IPS-NIHi7 (cell line): Measurements from ENCODE around the gene TSHZ3.

Experiments used
- DNase-seq: peaks from one replicate; pipeline ENCODE4 v3.0.0; 2012; ENCODE audit warnings: mixed read lengths; ENCODE audit errors: extremely low spot score

TSHZ3 gene

GRCh38 chr19:31284621-31285020 lies 64.6 kb downstream of the TSHZ3 start:
- DNase-seq, result no peak

GRCh38 chr19:31283701-31284100 lies 65.5 kb downstream of the TSHZ3 start:
- no peak for DNase-seq

- no peak for DNase-seq
Observed at GRCh38 chr19:31282346-31282745, 66.9 kb downstream of the TSHZ3 start.

- no peak for DNase-seq
Observed at GRCh38 chr19:31280287-31281006, 68.8 kb downstream of the TSHZ3 start.

GRCh38 chr19:31279436-31279765 lies 69.8 kb downstream of the TSHZ3 start:
- DNase-seq, result no peak

- no peak for DNase-seq
Observed at GRCh38 chr19:31278555-31279435, 70.4 kb downstream of the TSHZ3 start.

GRCh38 chr19:31277516-31277915 lies 71.7 kb downstream of the TSHZ3 start:
- no peak for DNase-seq

- DNase-seq, result no peak
Observed at GRCh38 chr19:31276831-31277230, 72.4 kb downstream of the TSHZ3 start.

GRCh38 chr19:31275068-31275334 lies 74.2 kb downstream of the TSHZ3 start:
- DNase-seq, result no peak

- DNase-seq, result no peak
Observed at GRCh38 chr19:31274251-31275067, 74.8 kb downstream of the TSHZ3 start.

- no peak for DNase-seq
Observed at GRCh38 chr19:31272583-31273106, 76.6 kb downstream of the TSHZ3 start.

- DNase-seq, result no peak
Observed at GRCh38 chr19:31271306-31271911, 77.8 kb downstream of the TSHZ3 start.

GRCh38 chr19:31270897-31271296 lies 78.3 kb downstream of the TSHZ3 start:
- no peak for DNase-seq

GRCh38 chr19:31269425-31270127 lies 79.7 kb downstream of the TSHZ3 start:
- DNase-seq, result no peak

GRCh38 chr19:31268751-31269383 lies 80.4 kb downstream of the TSHZ3 start:
- no peak for DNase-seq

GRCh38 chr19:31266731-31267130 lies 82.5 kb downstream of the TSHZ3 start:
- DNase-seq, result no peak

- DNase-seq, result no peak
Observed at GRCh38 chr19:31266196-31266595, 83.0 kb downstream of the TSHZ3 start.

GRCh38 chr19:31264041-31264778 lies 85.0 kb downstream of the TSHZ3 start:
- no peak for DNase-seq

GRCh38 chr19:31263328-31263727 lies 85.9 kb downstream of the TSHZ3 start:
- no peak for DNase-seq

- DNase-seq, result no peak
Observed at GRCh38 chr19:31262725-31263191, 86.5 kb downstream of the TSHZ3 start.
